HepG2 (cell line): ENCODE results near the gene AP4M1. TPM values are rescaled to one million over a fixed set of nuclear protein-coding genes. Genes with fewer than 3 reads are reported as not detected.

Source experiments
- BRF2 ChIP-seq: sonication (generic); formaldehyde crosslinking; IDR thresholded peaks from 2 replicates; pipeline ENCODE4 v1.8.1; 2022; ENCODE audit warnings: mild to moderate bottlenecking, missing genetic modification reagents
- CAMTA2 ChIP-seq: sonication (generic); formaldehyde crosslinking; IDR thresholded peaks from 2 replicates; pipeline ENCODE4 v1.4.0; 2020; ENCODE audit warnings: mild to moderate bottlenecking, missing genetic modification reagents, borderline replicate concordance
- FOXP1 ChIP-seq, 2 experiments: fragments of 450-650 bp in 1 of 2; IDR thresholded peaks; 2 replicates each; pipeline ENCODE4 v1.6.1; 2017 to 2018; ENCODE audit warnings: antibody characterized with exemption in 1 of 2
- KLF16 ChIP-seq, 2 experiments: sonication (generic) in 1 of 2; formaldehyde crosslinking in 1 of 2; IDR thresholded peaks; 2 replicates each; pipeline versions ENCODE4 v1.6.1 to v1.8.0; 2016 to 2023; ENCODE audit warnings: missing genetic modification reagents in 2 of 2, missing compliant biosample characterization in 1 of 2
- MEIS2 ChIP-seq: sonication (generic); formaldehyde crosslinking; IDR thresholded peaks from 2 replicates; pipeline ENCODE4 v1.9.0; 2021; ENCODE audit warnings: mild to moderate bottlenecking, missing genetic modification reagents
- MLXIP ChIP-seq: sonication (generic); formaldehyde crosslinking; IDR thresholded peaks from 2 replicates; pipeline ENCODE4 v1.9.0; 2021; ENCODE audit warnings: missing genetic modification reagents, borderline replicate concordance
- NFKB2 ChIP-seq: sonication (generic); formaldehyde crosslinking; IDR thresholded peaks from 2 replicates; pipeline ENCODE4 v1.4.0; 2020; ENCODE audit warnings: missing genetic modification reagents, borderline replicate concordance
- POGZ ChIP-seq: sonication (generic); formaldehyde crosslinking; IDR thresholded peaks from 2 replicates; pipeline ENCODE4 v1.4.0; 2020; ENCODE audit warnings: mild to moderate bottlenecking, missing genetic modification reagents
- PTBP1 ChIP-seq: fragments of 200-400 bp; formaldehyde crosslinking; IDR thresholded peaks from 2 replicates; pipeline ENCODE4 v1.6.1; 2018; ENCODE audit warnings: low read length, low read depth; ENCODE audit not compliant: poor library complexity, severe bottlenecking
- REL ChIP-seq: sonication (generic); formaldehyde crosslinking; conservative IDR thresholded peaks from 2 replicates; pipeline ENCODE4 v1.8.0; 2022; ENCODE audit warnings: mild to moderate bottlenecking, missing genetic modification reagents, moderate library complexity
- SETDB1 ChIP-seq: sonication (generic); formaldehyde crosslinking; IDR thresholded peaks from 2 replicates; pipeline ENCODE4 v1.5.1; 2020; ENCODE audit warnings: missing genetic modification reagents, mild to moderate bottlenecking, borderline replicate concordance
- SIX4 ChIP-seq: sonication (generic); formaldehyde crosslinking; IDR thresholded peaks from 2 replicates; pipeline ENCODE4 v1.4.0; 2020; ENCODE audit warnings: missing genetic modification reagents
- USF2 ChIP-seq, 2 experiments: sonication (generic) in 1 of 2; formaldehyde crosslinking in 1 of 2; IDR thresholded peaks; 2 replicates each; pipeline versions ENCODE4 v1.5.1 to v1.6.1; 2011 to 2020; ENCODE audit warnings: borderline replicate concordance in 1 of 2, low read depth in 1 of 2, low read length in 1 of 2, mild to moderate bottlenecking in 1 of 2, missing genetic modification reagents in 1 of 2, moderate library complexity in 1 of 2
- ZBTB1 ChIP-seq: sonication (generic); formaldehyde crosslinking; IDR thresholded peaks from 2 replicates; pipeline ENCODE4 v1.4.0; 2020; ENCODE audit warnings: missing genetic modification reagents, borderline replicate concordance
- ZFP90 ChIP-seq: sonication (generic); formaldehyde crosslinking; IDR thresholded peaks from 2 replicates; pipeline ENCODE4 v1.8.0; 2022; ENCODE audit warnings: missing genetic modification reagents, mild to moderate bottlenecking, inconsistent platforms, borderline replicate concordance
- ZFX ChIP-seq: sonication (generic); formaldehyde crosslinking; IDR thresholded peaks from 2 replicates; pipeline ENCODE4 v1.4.0; 2020; ENCODE audit warnings: mild to moderate bottlenecking, low read depth, missing genetic modification reagents, moderate library complexity
- ZNF264 ChIP-seq: sonication (generic); formaldehyde crosslinking; IDR thresholded peaks from 2 replicates; pipeline ENCODE4 v1.4.0; 2020; ENCODE audit warnings: missing genetic modification reagents
- ZNF337 ChIP-seq: sonication (generic); formaldehyde crosslinking; IDR thresholded peaks from 2 replicates; pipeline ENCODE4 v1.5.1; 2020; ENCODE audit warnings: missing genetic modification reagents, low read depth, mild to moderate bottlenecking, borderline replicate concordance
- ZNF451 ChIP-seq: sonication (generic); formaldehyde crosslinking; IDR thresholded peaks from 2 replicates; pipeline ENCODE4 v1.5.0; 2020; ENCODE audit warnings: mild to moderate bottlenecking, missing genetic modification reagents
- ZNF580 ChIP-seq: IDR thresholded peaks from 2 replicates; pipeline ENCODE4 v1.6.1; 2016; ENCODE audit warnings: low read depth, borderline replicate concordance
- ZNF652 ChIP-seq: IDR thresholded peaks from 2 replicates; pipeline ENCODE4 v1.6.1; 2016; ENCODE audit warnings: low read depth, borderline replicate concordance
- polyA plus RNA-seq, 8 experiments: library from polyadenylated mRNA; depleted of rRNA in 3 of 8; stranded (reverse) in 7 of 8; unstranded in 1 of 8; fragments of >200 nt; fragmentation: Illumina TruSeq in 4 of 8; extraction: Trizol in 4 of 8; gene quantifications; 2 replicates each; pipeline versions ENCODE4 v1.2.1 to v1.2.3, GENCODE V29; 2011 to 2016; ENCODE audit warnings: low read depth in 4 of 8, missing spikeins in 1 of 8, mixed read lengths in 1 of 8; ENCODE audit not compliant: insufficient read depth in 1 of 8
- total RNA-seq, 5 experiments: library from RNA; depleted of rRNA; stranded (reverse); fragments of >200 nt; fragmentation: Illumina TruSeq; extraction: Trizol; gene quantifications; 2 replicates each; pipeline ENCODE4 v1.2.3, GENCODE V29; 2016; ENCODE audit warnings: low read depth in 1 of 5

AP4M1 gene
- total and polyA plus RNA-seq, 2 of the 13 experiments (the other 11 are each of a cell fraction or from before 2014, with no cell fraction given) = 6.3 to 9.7 TPM

- TF ChIP-seq MLXIP (CRISPR knock-in tag) = no peak
- no peak for TF ChIP-seq ZNF451
- TF ChIP-seq CAMTA2 (CRISPR knock-in tag) = no peak
- TF ChIP-seq USF2 (IDR thresholded peaks at IDR 0.05; ENCODE audit: low read depth, low read length) = no peak
- no peak for TF ChIP-seq USF2 (CRISPR knock-in tag; IDR thresholded peaks at IDR 0.05; ENCODE audit: borderline replicate concordance)
- no peak for TF ChIP-seq KLF16 (CRISPR knock-in tag; IDR thresholded peaks at IDR 0.05)
- no peak for TF ChIP-seq SIX4 (CRISPR knock-in tag)
- no peak for TF ChIP-seq ZNF580 (CRISPR knock-in tag)
- TF ChIP-seq FOXP1 (IDR thresholded peaks at IDR 0.05) = no peak
- no peak for TF ChIP-seq FOXP1 (CRISPR knock-in tag; IDR thresholded peaks at IDR 0.05)
- no peak for TF ChIP-seq ZFP90 (CRISPR knock-in tag)
- no peak for TF ChIP-seq ZNF337
- TF ChIP-seq BRF2 (CRISPR knock-in tag) = no peak
- no peak for TF ChIP-seq ZBTB1 (CRISPR knock-in tag)
- no peak for TF ChIP-seq REL (CRISPR knock-in tag)
- 0 out of 2 replicates have a peak, but pooled peaks have one; percentile 16 for TF ChIP-seq POGZ (CRISPR knock-in tag)
- TF ChIP-seq SETDB1 (CRISPR knock-in tag) = no peak
- no peak for TF ChIP-seq ZNF264 (CRISPR knock-in tag)
- no peak for TF ChIP-seq ZNF652 (CRISPR knock-in tag)
- no peak for TF ChIP-seq MEIS2 (CRISPR knock-in tag)
- no peak for TF ChIP-seq NFKB2 (CRISPR knock-in tag)
- no peak for TF ChIP-seq PTBP1
- TF ChIP-seq ZFX (CRISPR knock-in tag) = peak; percentile 67
These were observed 18.7 kb downstream of the AP4M1 start (continued) for GRCh38 chr7:100119970-100120732.
